GM19043 (cell line): Measurements from ENCODE around the gene MACROD1.

Experiments used
- ATAC-seq: cut with Tn5 transposase; IDR thresholded peaks from one replicate; pipeline ENCODE4 v1.9.1; 2021; ENCODE audit warnings: low read depth; ENCODE audit not compliant: unreplicated experiment

Gene MACROD1

GRCh38 chr11:64132191-64132771, 33.6 kb downstream of the MACROD1 start:
- ATAC-seq = no peak

GRCh38 chr11:64131683-64132190, 34.2 kb downstream of the MACROD1 start:
- ATAC-seq = no peak

- no peak for ATAC-seq
Observed at GRCh38 chr11:64130618-64131017, 35.3 kb downstream of the MACROD1 start.

GRCh38 chr11:64129403-64129802, 36.5 kb downstream of the MACROD1 start:
- no peak for ATAC-seq

GRCh38 chr11:64128255-64129006, 37.5 kb downstream of the MACROD1 start:
- ATAC-seq = no peak

DNA sequence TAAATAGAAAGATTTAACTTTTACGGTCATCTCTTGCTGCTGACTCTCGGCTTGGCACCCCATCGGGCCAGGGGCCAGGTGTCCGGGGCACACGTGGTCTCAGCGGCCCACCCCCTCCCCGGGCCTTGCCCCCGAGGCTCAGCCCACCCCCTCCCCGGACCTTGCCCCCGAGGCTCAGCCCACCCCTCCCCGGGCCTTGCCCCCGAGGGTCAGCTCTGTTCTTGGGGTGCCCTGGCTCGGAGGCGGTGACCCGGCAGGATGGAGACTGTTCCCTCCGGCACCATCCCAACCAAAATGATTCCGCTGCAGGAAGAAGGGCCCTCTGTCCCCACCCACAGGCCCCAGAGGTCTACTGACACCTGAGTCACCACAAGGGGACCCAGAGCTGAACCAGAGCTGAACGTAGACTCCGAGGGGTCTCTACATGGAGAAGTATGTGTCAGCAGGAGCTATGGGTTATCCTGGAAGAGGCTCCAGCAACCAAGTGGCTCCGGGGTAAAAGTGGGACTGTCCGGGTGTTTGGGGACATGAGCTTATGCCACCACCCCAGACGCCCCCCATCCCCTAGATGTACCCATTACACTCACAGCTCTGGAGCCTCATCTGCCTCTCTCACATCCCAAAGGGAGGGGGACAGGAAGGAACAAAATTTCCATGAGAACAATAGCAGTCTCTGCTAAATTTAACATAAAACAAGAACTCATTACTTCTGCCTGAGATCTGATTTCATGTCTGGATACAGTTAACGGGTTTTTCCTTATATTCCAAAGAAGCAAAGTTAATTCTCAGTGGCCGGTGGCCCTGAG, 38.4 kb downstream of the MACROD1 start:
- no peak for ATAC-seq

DNA sequence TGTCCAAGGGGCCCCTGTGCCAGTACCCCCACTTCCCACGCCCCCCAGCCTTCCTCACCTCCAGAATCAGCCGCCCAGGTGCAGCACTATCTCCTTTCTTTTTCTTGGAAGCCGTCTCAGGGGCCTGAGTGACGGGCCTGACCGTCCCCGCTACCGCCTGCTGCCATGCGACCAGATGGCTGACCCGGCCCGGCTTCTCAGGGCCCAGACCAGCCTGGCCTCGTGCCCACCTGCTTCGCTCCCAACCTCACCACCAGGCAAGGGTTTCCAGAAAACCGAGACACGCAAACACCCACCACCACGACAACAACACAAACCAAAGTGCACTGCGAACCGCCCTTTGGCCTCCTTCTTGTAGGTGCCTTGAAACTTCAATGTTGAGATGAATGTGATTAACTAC, 39.1 kb downstream of the MACROD1 start:
- no peak for ATAC-seq

GRCh38 chr11:64126371-64126770, 39.5 kb downstream of the MACROD1 start:
- ATAC-seq = no peak

DNA sequence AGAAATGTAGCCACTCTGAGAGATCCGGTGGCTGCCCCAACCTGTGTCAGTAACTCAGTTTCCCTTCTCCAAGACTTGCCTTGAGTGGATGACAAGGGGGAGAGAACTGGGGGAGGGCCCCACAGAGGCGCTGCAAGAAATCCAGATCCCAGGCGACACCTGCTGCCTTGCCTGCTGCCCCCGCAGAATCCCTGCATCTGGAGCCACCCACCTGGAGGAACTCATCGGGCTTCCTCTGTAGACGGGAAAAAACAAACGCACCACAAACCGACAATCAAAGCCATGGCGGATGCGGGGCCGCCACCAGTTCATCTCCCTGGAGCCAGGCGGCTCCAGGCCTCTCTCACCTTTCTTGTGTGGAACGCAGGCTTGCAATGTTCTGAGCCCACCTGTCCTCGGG, 40.2 kb downstream of the MACROD1 start:
- ATAC-seq = no peak

- no peak for ATAC-seq
Observed at GRCh38 chr11:64124147-64124546, 41.8 kb downstream of the MACROD1 start.

DNA sequence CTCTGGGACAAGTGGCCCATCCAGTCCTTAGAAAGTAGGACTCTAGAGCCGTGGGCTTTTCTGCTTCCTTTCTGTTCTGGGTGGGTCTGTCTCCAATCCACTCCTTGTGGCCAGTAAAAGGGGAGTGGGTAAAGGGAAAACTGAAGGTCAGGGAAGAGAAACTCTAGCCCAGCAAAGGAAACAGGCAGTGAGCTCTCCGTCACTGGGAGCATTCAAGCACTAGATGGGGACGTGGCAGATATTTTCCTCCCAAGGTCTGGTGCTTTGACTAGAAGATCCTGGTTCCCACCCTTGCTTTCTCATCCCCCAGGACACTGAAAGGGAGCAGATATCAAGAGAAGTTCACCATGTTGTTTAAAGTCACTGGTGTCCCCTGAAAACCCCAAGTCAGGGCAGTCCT, 42.2 kb downstream of the MACROD1 start:
- ATAC-seq = no peak

GRCh38 chr11:64122411-64123410, 43.2 kb downstream of the MACROD1 start:
- no peak for ATAC-seq

- no peak for ATAC-seq
Observed at GRCh38 chr11:64121663-64122410, 44.1 kb downstream of the MACROD1 start.

DNA sequence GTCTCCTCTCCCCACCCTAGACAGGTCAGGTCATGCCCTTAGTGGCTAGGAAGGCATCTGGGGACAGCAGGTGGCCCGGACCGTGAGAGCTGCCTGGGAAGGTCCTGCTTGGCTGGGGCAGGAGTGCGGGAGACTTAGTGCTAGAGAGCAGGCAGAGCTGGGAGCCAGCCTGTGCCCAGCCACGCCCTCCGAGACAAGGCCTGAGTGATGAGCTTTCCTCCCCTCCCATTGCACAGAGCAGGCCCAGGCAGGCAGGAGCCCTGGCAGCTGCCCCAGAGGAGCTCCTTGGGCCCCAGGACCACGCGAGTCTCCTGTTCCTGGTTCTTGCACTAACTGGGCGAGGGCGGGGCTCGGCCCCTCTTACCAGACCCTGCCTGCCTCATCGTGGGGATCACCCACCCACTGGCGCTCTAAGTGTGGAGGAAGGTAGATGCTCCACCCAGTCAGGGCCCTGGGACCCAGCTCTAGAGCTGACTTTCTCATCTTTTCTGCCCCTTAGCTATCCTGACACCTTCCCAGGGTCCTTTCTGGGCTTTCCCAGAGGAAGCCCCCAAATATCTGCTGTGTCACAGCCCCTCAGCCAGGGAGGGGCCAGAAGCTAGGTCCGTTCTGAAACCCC, 44.9 kb downstream of the MACROD1 start:
- no peak for ATAC-seq

DNA sequence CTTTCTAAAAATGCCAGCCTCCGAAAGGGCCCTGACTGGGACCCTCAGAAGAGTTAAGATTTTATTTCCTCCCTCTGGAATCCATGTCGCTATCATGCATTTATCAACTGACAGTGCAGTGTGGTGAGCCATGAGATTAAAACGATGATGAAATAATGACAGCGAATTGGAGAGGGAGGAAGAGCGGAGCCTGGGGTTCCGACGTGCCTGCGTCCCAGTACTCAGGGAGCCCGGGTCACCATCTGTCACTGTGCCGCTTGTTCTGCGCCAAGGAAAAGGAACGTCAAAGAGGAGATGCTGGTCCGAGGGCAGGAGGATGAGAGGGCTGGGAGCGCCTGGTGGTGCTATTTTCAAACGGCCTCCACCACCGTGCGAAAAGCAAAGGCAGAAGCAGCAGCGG, 46.2 kb downstream of the MACROD1 start:
- no peak for ATAC-seq

DNA sequence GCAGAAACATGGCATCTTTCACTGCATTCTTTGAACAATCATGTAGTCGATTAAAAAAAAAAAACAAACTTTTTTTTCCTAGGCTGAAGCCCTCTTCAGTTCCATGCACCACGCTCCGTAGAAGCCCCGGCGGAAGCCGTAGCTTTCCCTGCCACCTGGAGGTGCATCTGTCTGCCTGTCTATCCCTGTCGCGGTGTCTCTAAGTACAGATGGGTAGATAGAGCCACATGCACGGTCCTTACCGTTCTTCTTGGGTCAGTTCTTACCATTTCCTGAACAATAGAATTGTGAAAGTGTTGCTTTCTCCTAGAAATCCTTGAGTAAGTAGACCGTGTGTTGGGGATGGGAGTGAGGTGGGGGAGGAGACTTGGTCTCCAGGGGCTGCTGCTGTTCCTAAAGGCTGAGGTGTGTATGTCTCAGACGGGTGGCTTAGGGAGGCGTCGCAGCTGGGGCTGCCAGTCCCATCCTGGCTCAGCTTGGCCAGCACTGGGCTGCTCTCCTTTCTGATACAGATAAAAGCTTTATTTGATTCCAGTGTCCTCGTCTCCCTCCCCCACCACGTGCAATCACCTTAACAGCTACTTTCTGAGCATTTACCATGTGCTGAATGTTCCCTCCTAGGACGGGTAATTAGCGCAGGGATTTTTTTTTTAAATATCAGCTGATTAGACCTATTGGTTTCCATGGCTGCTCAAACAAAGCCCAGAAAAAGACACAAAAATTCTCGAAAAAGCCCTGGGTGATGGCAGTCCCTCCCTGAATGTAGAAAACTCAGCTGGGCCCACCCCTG, 46.8 kb downstream of the MACROD1 start:
- ATAC-seq = no peak

DNA sequence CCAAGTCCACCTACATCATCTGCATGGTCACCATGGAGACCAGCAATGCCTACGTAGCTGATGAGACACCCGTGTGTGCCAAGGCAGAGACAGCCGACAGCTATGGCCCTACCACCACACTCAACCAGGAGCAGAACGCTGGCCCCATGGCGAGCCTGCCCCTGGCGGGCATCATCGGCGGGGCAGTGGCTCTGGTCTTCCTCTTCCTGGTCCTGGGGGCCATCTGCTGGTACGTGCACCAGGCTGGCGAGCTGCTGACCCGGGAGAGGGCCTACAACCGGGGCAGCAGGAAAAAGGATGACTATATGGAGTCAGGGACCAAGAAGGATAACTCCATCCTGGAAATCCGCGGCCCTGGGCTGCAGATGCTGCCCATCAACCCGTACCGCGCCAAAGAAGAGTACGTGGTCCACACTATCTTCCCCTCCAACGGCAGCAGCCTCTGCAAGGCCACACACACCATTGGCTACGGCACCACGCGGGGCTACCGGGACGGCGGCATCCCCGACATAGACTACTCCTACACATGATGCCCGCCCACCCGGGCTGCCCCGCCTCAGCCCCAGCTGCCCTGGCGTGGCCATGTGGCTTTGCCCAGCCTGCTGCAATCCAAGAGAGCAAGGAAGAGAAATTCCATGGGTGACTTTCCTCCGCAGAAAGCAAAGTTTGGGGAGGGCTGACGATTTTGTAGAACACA, 48.0 kb downstream of the MACROD1 start:
- no peak for ATAC-seq
